SK-N-SH (cell line): Measurements from ENCODE around the gene CALM1. TPM values are rescaled to one million over a fixed set of nuclear protein-coding genes. Genes with fewer than 3 reads are reported as not detected.

Source experiments
- CTCF ChIA-PET: fragments of 300-600, 350-600 bp; formaldehyde crosslinking; extraction: SDS; loops from one replicate; lab custom pipeline; 2021; lab: Yijun Ruan, JAX
- POLR2A ChIA-PET: fragments of 350-600 bp; sonication (Branson Sonifier 250); formaldehyde crosslinking; extraction: SDS; loops from one replicate; lab custom pipeline; 2020; ENCODE audit warnings: antibody characterized with exemption, inconsistent platforms; lab: Yijun Ruan, JAX
- DNase-seq: peaks from one replicate; pipeline ENCODE4 v3.0.0; 2012
- H2AFZ ChIP-seq: fragments of 200-600 bp; sonication (generic); 2 replicates; pipeline ENCODE4 v1.8.1; 2016; ENCODE audit warnings: antibody characterized with exemption, mild to moderate bottlenecking, low read depth
- H3F3A ChIP-seq: fragments of 200-600 bp; sonication (generic); replicated peaks from 2 replicates; pipeline ENCODE3; 2016; ENCODE audit warnings: antibody characterized with exemption, mild to moderate bottlenecking; ENCODE audit not compliant: insufficient read depth
- H3K27ac ChIP-seq, 2 experiments: fragments of 200-500 bp in 1 of 2; fragments of 200-600 bp in 1 of 2; sonication (Bioruptor generic) in 1 of 2; sonication (generic), shearing (Covaris generic) in 1 of 2; 2 replicates each; pipeline versions ENCODE4 v1.5.1 to v1.6.1; 2014 to 2016; ENCODE audit warnings: low read depth in 2 of 2, inconsistent platforms in 1 of 2, low read length in 1 of 2, mild to moderate bottlenecking in 1 of 2, mixed read lengths in 1 of 2
- H3K27me3 ChIP-seq: fragments of 200-600 bp; sonication (generic), shearing (Covaris generic); 2 replicates; pipeline ENCODE4 v1.6.1; 2016; ENCODE audit warnings: mixed run types; ENCODE audit not compliant: insufficient read depth
- H3K36me3 ChIP-seq, 2 experiments: fragments of 200-500 bp in 1 of 2; fragments of 200-600 bp in 1 of 2; sonication (Bioruptor generic) in 1 of 2; sonication (generic) in 1 of 2; replicated peaks in 1 of 2; 2 replicates each; pipeline versions ENCODE3 to v1.5.1; 2014 to 2016; ENCODE audit warnings: low read length in 1 of 2, mild to moderate bottlenecking in 1 of 2; ENCODE audit not compliant: insufficient read depth in 2 of 2, control insufficient read depth in 1 of 2
- H3K4me1 ChIP-seq, 2 experiments: fragments of 200-500 bp in 1 of 2; fragments of 200-600 bp in 1 of 2; sonication (Bioruptor generic) in 1 of 2; sonication (generic), shearing (Covaris generic) in 1 of 2; 2 replicates each; pipeline versions ENCODE4 v1.5.1 to v1.6.1; 2014 to 2016; ENCODE audit warnings: low read depth in 1 of 2, low read length in 1 of 2, mixed run types in 1 of 2; ENCODE audit not compliant: insufficient read depth in 2 of 2, control insufficient read depth in 1 of 2
- H3K4me2 ChIP-seq: fragments of 200-600 bp; sonication (generic), shearing (Covaris generic); 2 replicates; pipeline ENCODE4 v1.6.1; 2017; ENCODE audit warnings: mixed run types
- H3K4me3 ChIP-seq, 2 experiments: fragments of 200-500 bp in 1 of 2; fragments of 200-600 bp in 1 of 2; sonication (Bioruptor generic) in 1 of 2; sonication (generic), shearing (Covaris generic) in 1 of 2; 2 replicates each; pipeline versions ENCODE4 v1.5.1 to v1.8.1; 2014 to 2016; ENCODE audit warnings: low read depth in 2 of 2, inconsistent platforms in 1 of 2, low read length in 1 of 2, mild to moderate bottlenecking in 1 of 2, mixed read lengths in 1 of 2, moderate library complexity in 1 of 2
- H3K79me2 ChIP-seq: fragments of 200-600 bp; sonication (generic); 2 replicates; pipeline ENCODE4 v1.8.1; 2017; ENCODE audit warnings: mild to moderate bottlenecking; ENCODE audit not compliant: insufficient read depth
- H3K9ac ChIP-seq: fragments of 200-600 bp; sonication (generic); 2 replicates; pipeline ENCODE4 v1.6.1; 2017; ENCODE audit warnings: mixed run types
- H3K9me2 ChIP-seq: fragments of 200-600 bp; sonication (generic); 2 replicates; pipeline ENCODE4 v1.6.1; 2017; ENCODE audit warnings: mixed run types
- H3K9me3 ChIP-seq: fragments of 200-600 bp; sonication (generic); 2 replicates; pipeline ENCODE4 v1.6.1; 2017; ENCODE audit warnings: mixed run types, mild to moderate bottlenecking, moderate library complexity
- H4K20me1 ChIP-seq: fragments of 200-600 bp; sonication (generic); 2 replicates; pipeline ENCODE4 v1.6.1; 2017; ENCODE audit warnings: mild to moderate bottlenecking, mixed run types; ENCODE audit not compliant: insufficient read depth
- CHD2 ChIP-seq: fragments of 150-350 bp; IDR thresholded peaks from 2 replicates; pipeline ENCODE4 v1.6.1; 2018; ENCODE audit warnings: low read length; ENCODE audit not compliant: partially characterized antibody
- ELF1 ChIP-seq: IDR thresholded peaks from 2 replicates; pipeline ENCODE4 v1.4.0; 2012
- EP300 ChIP-seq, 2 experiments: IDR thresholded peaks; 2 replicates each; pipeline versions ENCODE4 v1.4.0 to v1.6.1; 2012; ENCODE audit warnings: borderline replicate concordance in 1 of 2, low read depth in 1 of 2, low read length in 1 of 2
- EZH2phosphoT487 ChIP-seq: fragments of 200-600 bp; sonication (generic); IDR thresholded peaks from 2 replicates; pipeline ENCODE4 v1.6.1; 2017; ENCODE audit warnings: low read depth, mixed run types, mild to moderate bottlenecking, antibody characterized with exemption, moderate library complexity, borderline replicate concordance
- FOSL2 ChIP-seq: IDR thresholded peaks from 2 replicates; pipeline ENCODE4 v1.4.0; 2012; ENCODE audit warnings: low read depth, mild to moderate bottlenecking, moderate library complexity, borderline replicate concordance
- FOXJ3 ChIP-seq: sonication (generic); formaldehyde crosslinking; IDR thresholded peaks from 2 replicates; pipeline ENCODE4 v1.5.1; 2020; ENCODE audit warnings: mild to moderate bottlenecking, missing genetic modification reagents
- FOXM1 ChIP-seq: IDR thresholded peaks from 2 replicates; pipeline ENCODE4 v1.4.0; 2012; ENCODE audit warnings: low read depth, mild to moderate bottlenecking
- GABPA ChIP-seq: IDR thresholded peaks from 2 replicates; pipeline ENCODE4 v1.4.0; 2012; ENCODE audit warnings: low read depth, mild to moderate bottlenecking
- MXI1 ChIP-seq: IDR thresholded peaks from 2 replicates; pipeline ENCODE4 v1.6.1; 2012; ENCODE audit warnings: mild to moderate bottlenecking, low read depth, low read length, improper control_type of control experiment
- NFIC ChIP-seq: IDR thresholded peaks from 2 replicates; pipeline ENCODE4 v1.4.0; 2012; ENCODE audit warnings: borderline replicate concordance
- NRF1 ChIP-seq: IDR thresholded peaks from 2 replicates; pipeline ENCODE4 v1.6.1; 2012; ENCODE audit warnings: low read depth, mild to moderate bottlenecking, low read length
- POLR2AphosphoS5 ChIP-seq: IDR thresholded peaks from 2 replicates; pipeline ENCODE4 v1.6.1; 2012; ENCODE audit warnings: low read depth, low read length
- RCOR1 ChIP-seq: fragments of 150-350 bp; IDR thresholded peaks from 2 replicates; pipeline ENCODE4 v1.6.1; 2017; ENCODE audit warnings: antibody characterized with exemption, low read length
- RFX5 ChIP-seq: IDR thresholded peaks from 2 replicates; pipeline ENCODE4 v1.6.1; 2012; ENCODE audit warnings: mild to moderate bottlenecking, improper control_type of control experiment, low read length
- SIN3A ChIP-seq: IDR thresholded peaks from 2 replicates; pipeline ENCODE4 v1.6.1; 2012; ENCODE audit warnings: low read depth, mild to moderate bottlenecking, low read length, moderate library complexity, borderline replicate concordance
- TCF12 ChIP-seq: IDR thresholded peaks from 2 replicates; pipeline ENCODE4 v1.4.0; 2012
- TEAD4 ChIP-seq: IDR thresholded peaks from 2 replicates; pipeline ENCODE4 v1.4.0; 2012; ENCODE audit warnings: mild to moderate bottlenecking, borderline replicate concordance; ENCODE audit not compliant: insufficient read depth
- YY1 ChIP-seq: IDR thresholded peaks from 2 replicates; pipeline ENCODE4 v1.4.0; 2012; ENCODE audit warnings: low read depth, mild to moderate bottlenecking
- WGBS: methylation state at CpG from one replicate; pipeline ENCODE4 v1.1.6; 2017; ENCODE audit warnings: low lambda C conversion rate; 5-methylcytosine and 5-hydroxymethylcytosine counted together
- polyA plus RNA-seq, 3 experiments: library from polyadenylated mRNA; depleted of rRNA; stranded (reverse); fragments of >200 nt; gene quantifications; 2 replicates each; pipeline ENCODE4 v1.2.3, GENCODE V29; 2012
- TF ChIP-seq, protein P1 (sequence below): IDR thresholded peaks from 2 replicates; pipeline ENCODE4; 2012
- TF ChIP-seq, protein P2 (sequence below): fragments of 200-600 bp; sonication (generic); IDR thresholded peaks from 2 replicates; pipeline ENCODE4 v1.6.1; 2017; ENCODE audit warnings: antibody characterized with exemption, mild to moderate bottlenecking, moderate library complexity

Gene CALM1
- polyA plus RNA-seq, 1 of the 3 experiments (the other 2 are of a cell fraction) = 299 TPM

DNA sequence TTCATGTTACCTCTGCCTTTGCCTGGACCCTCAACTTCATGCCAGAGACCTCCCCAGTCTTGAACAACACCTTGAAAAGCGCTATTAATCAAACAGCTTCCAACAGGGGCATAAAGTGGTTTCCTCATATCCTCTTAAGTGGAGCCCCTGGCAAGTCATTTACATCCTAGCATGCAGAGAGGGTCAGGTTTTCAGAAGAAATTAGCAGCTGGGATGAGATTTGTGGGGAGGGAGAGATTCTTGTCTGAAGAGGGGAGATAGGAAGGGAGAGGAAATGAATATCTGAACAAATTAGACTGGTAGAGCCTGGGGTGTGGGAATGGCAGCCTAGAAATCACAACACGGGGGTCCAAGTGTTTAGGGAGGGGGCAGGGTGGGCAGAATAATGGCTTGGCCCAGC is 45.6 kb downstream of the CALM1 start:
- Histone ChIP-seq H3K9me2 (0 out of 2 replicates have a peak, but pooled peaks cover 3% of the 10 kb centered on the region), H3K79me2 (no peaks in the 10 kb centered on the region), H4K20me1 (no peaks in the 10 kb centered on the region), H2AFZ (no peak overlapping the region), H3K36me3 (no peaks in the 10 kb centered on the region), H3K27ac (no peak overlapping the region; a peak in 1 of 4 replicates), H3K4me3 (no peak overlapping the region), H3F3A (no peaks in the 10 kb centered on the region), H3K9me3 (0 out of 2 replicates have a peak, but pooled peaks cover 3% of the 10 kb centered on the region), H3K27me3 (no peaks in the 10 kb centered on the region), H3K4me1 (peaks cover 0 to 30% of the 10 kb centered on the region in 2 experiments; a peak in 2 of 4 replicates), H3K9ac (no peak overlapping the region), H3K4me2 (no peak overlapping the region)
- no peak for TF ChIP-seq NRF1
- no peak for TF ChIP-seq POLR2AphosphoS5
- no peak for TF ChIP-seq ELF1
- no peak for TF ChIP-seq FOXM1
- TF ChIP-seq, protein P1, sequence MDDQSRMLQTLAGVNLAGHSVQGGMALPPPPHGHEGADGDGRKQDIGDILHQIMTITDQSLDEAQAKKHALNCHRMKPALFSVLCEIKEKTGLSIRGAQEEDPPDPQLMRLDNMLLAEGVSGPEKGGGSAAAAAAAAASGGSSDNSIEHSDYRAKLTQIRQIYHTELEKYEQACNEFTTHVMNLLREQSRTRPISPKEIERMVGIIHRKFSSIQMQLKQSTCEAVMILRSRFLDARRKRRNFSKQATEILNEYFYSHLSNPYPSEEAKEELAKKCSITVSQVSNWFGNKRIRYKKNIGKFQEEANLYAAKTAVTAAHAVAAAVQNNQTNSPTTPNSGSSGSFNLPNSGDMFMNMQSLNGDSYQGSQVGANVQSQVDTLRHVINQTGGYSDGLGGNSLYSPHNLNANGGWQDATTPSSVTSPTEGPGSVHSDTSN = no peak
- TF ChIP-seq MXI1 = no peak
- no peak for TF ChIP-seq EP300 (IDR thresholded peaks at IDR 0.05; ENCODE audit: borderline replicate concordance in 1 of 2, low read depth in 1 of 2, low read length in 1 of 2)
- no peak for TF ChIP-seq TEAD4
- no peak for TF ChIP-seq CHD2
- TF ChIP-seq TCF12 = no peak
- no peak for TF ChIP-seq EZH2phosphoT487
- TF ChIP-seq FOSL2 = no peak
- no peak for TF ChIP-seq FOXJ3
- TF ChIP-seq NFIC = no peak
- TF ChIP-seq SIN3A = no peak
- TF ChIP-seq RCOR1 = no peak
- TF ChIP-seq, protein P2, sequence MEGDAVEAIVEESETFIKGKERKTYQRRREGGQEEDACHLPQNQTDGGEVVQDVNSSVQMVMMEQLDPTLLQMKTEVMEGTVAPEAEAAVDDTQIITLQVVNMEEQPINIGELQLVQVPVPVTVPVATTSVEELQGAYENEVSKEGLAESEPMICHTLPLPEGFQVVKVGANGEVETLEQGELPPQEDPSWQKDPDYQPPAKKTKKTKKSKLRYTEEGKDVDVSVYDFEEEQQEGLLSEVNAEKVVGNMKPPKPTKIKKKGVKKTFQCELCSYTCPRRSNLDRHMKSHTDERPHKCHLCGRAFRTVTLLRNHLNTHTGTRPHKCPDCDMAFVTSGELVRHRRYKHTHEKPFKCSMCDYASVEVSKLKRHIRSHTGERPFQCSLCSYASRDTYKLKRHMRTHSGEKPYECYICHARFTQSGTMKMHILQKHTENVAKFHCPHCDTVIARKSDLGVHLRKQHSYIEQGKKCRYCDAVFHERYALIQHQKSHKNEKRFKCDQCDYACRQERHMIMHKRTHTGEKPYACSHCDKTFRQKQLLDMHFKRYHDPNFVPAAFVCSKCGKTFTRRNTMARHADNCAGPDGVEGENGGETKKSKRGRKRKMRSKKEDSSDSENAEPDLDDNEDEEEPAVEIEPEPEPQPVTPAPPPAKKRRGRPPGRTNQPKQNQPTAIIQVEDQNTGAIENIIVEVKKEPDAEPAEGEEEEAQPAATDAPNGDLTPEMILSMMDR = no peak
- no peak for TF ChIP-seq RFX5
- no peak for TF ChIP-seq YY1
- TF ChIP-seq GABPA = no peak
- CTCF ChIA-PET = interaction anchor here (1.2 to 2.8 kb wide), 5 partner anchors 10 to 255 kb away, joined by 4 to 11 read pairs (median 6); no protein-coding TSS in a partner anchor
- WGBS = 45% methylated on average over 2 of the region's 2 CpGs
- no peak for DNase-seq
- POLR2A ChIA-PET = interaction anchor here (0.9 to 1.7 kb wide), 6 partner anchors 9 to 69 kb away, joined by 3 to 6 read pairs (median 3); no protein-coding TSS in a partner anchor
